Measurements from ENCODE around the gene NPHS2.

DNA sequence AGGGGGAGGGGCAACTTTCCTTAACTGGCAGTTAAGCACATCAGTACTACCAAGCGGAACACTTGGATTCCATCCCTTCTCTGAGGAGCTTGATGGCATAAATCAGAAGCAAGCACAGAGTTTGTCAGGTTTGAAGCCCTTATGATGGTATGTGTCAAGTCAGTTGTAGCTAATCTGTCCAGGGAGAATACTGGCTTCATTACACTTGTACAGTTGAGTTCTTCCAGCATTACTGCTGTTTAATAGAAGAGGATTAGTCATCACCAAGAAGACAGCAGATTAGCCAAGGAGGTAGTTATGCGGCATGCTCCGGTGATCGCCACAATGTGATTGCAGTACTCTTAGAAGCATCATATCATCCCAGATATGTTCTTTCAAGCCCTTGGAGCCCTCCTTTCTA, 13.8 kb upstream of the NPHS2 start:
- no peak for TF ChIP-seq ARNTL (CRISPR knock-in tag; IDR thresholded peaks at IDR 0.05; ENCODE audit: borderline replicate concordance, low read depth)
- no peak for TF ChIP-seq BACH2 (CRISPR knock-in tag; IDR thresholded peaks at IDR 0.05; ENCODE audit: borderline replicate concordance)
- TF ChIP-seq ZNF70 (CRISPR knock-in tag; IDR thresholded peaks at IDR 0.05): no peak
- no peak for TF ChIP-seq RARB (CRISPR knock-in tag; IDR thresholded peaks at IDR 0.05)
- no peak for TF ChIP-seq ISL1 (CRISPR knock-in tag; IDR thresholded peaks at IDR 0.05)
- TF ChIP-seq ZNF8 (CRISPR knock-in tag; IDR thresholded peaks at IDR 0.05): no peak
- TF ChIP-seq, protein P1, sequence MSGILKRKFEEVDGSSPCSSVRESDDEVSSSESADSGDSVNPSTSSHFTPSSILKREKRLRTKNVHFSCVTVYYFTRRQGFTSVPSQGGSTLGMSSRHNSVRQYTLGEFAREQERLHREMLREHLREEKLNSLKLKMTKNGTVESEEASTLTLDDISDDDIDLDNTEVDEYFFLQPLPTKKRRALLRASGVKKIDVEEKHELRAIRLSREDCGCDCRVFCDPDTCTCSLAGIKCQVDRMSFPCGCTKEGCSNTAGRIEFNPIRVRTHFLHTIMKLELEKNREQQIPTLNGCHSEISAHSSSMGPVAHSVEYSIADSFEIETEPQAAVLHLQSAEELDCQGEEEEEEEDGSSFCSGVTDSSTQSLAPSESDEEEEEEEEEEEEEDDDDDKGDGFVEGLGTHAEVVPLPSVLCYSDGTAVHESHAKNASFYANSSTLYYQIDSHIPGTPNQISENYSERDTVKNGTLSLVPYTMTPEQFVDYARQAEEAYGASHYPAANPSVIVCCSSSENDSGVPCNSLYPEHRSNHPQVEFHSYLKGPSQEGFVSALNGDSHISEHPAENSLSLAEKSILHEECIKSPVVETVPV (CRISPR knock-in tag; IDR thresholded peaks at IDR 0.05): no peak
- TF ChIP-seq, protein P2, sequence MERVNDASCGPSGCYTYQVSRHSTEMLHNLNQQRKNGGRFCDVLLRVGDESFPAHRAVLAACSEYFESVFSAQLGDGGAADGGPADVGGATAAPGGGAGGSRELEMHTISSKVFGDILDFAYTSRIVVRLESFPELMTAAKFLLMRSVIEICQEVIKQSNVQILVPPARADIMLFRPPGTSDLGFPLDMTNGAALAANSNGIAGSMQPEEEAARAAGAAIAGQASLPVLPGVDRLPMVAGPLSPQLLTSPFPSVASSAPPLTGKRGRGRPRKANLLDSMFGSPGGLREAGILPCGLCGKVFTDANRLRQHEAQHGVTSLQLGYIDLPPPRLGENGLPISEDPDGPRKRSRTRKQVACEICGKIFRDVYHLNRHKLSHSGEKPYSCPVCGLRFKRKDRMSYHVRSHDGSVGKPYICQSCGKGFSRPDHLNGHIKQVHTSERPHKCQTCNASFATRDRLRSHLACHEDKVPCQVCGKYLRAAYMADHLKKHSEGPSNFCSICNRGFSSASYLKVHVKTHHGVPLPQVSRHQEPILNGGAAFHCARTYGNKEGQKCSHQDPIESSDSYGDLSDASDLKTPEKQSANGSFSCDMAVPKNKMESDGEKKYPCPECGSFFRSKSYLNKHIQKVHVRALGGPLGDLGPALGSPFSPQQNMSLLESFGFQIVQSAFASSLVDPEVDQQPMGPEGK (CRISPR knock-in tag; IDR thresholded peaks at IDR 0.05; ENCODE audit: borderline replicate concordance): no peak
- TF ChIP-seq ZFP30 (CRISPR knock-in tag; IDR thresholded peaks at IDR 0.05): no peak

Measured in SK-N-SH treated with all-trans-retinoic acid at 6 μM for 48 hours (cell line).